KG1 (cell line): ENCODE data around the gene PLXNC1.

ENCODE experiments used
- DNase-seq: peaks from one replicate; lab custom pipeline; 2025; lab: John Stamatoyannopoulos, UW

The PLXNC1 gene

DNA sequence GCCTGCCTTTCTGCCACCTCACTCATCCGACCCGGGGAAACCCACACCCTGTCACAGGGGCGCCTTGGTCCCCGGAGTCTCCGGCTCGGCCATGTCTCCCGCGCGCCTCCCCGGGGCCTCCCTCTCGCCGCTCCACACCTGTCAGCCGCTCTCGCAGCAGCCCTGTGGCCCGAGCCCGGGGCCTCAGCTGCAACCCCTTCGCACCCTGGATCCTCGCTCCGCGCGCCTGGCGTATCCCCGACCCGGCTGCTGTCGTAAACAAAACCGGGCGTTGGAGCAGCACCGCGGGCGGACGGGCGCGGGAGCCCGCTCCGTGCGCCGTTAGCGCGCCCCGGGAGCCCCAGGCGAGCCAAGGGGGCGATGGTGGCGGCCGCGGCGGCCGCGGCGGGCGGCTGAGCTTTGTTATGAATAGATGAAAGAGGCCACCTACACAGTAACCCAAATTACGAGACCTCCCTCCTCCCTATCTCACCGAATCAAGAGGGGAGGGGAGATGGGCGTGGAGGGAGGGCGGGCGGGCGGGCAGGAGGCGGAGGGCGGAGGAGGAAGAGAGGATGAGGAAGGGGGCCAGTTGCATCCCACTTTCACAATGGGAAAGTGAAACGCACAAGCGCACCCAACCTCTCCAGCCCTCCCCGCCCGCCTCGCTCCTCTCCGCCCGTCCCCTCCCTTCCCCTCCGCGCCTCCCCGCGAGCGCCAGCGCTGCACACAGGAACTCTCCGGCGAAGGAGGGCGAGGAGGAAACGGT is at the start of gene PLXNC1:
PLXNC1 (plus strand) TSS at position 587 of the 748 bp plus-strand sequence. CDS start 395 bp downstream, outside the sequence.
- no peak for DNase-seq

DNA sequence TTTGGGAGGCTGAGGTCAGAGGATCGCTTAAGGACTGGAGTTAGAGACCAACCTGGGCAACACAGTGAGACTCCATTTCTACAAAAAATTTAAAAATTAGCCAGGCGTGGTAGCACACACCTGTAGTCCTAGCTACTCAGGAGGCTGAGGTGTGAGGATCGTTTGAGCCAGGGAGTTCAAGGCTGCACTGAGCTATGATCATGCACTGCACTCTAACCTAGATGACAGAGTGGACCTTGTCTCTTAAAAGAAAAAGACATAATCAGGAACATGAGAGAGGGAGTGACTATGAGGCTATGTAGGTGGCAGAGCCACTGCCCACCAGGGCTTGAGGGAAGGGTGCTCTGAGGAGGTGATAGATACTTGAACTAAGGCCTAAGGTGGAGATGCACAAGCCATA is 49.2 kb upstream of the PLXNC1 start:
- DNase-seq, result no peak

GRCh38 chr12:94099632-94100031 is 48.7 kb upstream of the PLXNC1 start:
- no peak for DNase-seq

DNA sequence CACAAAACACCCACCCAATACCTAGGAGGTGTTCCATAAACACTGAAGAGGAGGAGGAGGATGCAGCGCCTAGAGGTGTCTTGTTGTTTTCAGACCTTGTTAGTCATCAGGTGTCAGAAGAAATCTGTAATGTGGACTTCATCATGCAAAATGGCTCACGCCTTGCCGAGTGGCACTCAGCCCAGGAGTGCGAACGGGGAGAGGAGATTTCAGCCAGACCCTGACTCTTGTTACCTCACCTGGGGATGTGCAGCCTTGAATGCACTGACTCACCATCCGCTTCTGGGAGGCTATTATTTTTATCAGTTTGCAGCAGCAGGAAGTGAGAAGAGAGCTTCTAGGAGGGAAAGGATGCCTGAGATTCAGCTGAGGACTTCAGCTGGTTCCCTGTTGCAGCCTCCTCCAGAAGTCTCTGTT is 48.2 kb upstream of the PLXNC1 start:
- no peak for DNase-seq

- peak; percentile 46 for DNase-seq
Measured at GRCh38 chr12:94100990-94101737, 47.2 kb upstream of the PLXNC1 start.

- peak; percentile 80 for DNase-seq
Measured at GRCh38 chr12:94101738-94102660, 46.4 kb upstream of the PLXNC1 start.

DNA sequence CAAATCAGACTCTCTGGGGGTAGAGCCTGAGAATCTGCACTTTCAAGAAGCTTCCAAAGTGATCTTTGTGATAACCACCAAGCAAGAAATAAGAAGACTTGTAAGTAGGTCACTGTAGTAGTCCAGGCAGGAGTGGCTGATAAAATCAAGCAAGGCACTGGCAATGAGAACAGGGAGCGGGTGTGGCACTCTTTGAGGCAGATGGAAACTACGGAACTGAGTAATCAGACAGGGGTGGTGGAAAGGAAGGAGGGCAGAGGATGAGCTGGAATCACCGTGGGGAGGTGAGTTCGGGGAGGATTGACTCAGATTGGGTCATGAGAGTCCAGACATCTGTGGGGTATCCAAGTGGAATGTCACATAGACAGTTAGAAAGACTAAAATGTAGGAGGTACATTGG is 44.4 kb upstream of the PLXNC1 start:
- no peak for DNase-seq

GRCh38 chr12:94107910-94108309 is 40.5 kb upstream of the PLXNC1 start:
- DNase-seq, result no peak

DNA sequence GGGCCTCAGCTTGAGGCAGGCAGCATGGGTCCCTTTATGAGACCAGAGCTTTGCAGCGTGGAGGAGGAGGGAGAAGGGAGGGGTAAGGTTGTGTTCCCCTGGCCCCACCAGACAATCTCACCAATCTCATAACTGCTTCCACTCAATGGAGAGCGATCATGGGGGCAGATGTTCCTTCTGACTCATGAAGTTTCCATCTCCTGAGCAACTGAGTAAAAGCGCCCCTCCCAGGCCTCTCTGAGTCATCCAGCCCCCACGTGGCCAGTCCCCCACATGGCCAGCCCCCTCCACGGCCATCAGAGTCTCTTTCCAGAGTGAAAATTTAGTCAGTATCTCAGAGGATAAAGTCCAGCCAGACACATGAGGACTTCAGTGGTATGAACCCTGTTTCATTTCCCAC is 39.2 kb upstream of the PLXNC1 start:
- no peak for DNase-seq

DNA sequence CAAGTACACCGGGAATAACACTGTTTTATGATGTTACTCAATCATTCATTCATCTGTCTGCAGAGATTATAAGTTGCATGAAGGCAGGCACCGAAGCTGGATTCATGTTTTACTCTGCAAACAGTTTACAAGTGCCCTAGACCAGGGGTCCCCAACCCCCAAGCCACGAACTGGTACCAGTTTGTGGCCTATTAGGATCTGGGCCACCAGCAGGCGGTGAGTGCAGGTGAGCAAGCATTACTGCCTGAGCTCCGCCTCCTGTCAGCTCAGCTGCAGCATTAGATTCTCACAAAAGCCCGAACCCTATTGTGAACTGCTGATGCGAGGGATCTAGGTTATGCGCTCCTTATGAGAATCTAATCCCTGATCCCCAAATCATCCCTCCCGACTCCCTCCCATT is 38.1 kb upstream of the PLXNC1 start:
- no peak for DNase-seq

GRCh38 chr12:94111302-94111701 is 37.1 kb upstream of the PLXNC1 start:
- no peak for DNase-seq

GRCh38 chr12:94112121-94112520 is 36.3 kb upstream of the PLXNC1 start:
- no peak for DNase-seq

DNA sequence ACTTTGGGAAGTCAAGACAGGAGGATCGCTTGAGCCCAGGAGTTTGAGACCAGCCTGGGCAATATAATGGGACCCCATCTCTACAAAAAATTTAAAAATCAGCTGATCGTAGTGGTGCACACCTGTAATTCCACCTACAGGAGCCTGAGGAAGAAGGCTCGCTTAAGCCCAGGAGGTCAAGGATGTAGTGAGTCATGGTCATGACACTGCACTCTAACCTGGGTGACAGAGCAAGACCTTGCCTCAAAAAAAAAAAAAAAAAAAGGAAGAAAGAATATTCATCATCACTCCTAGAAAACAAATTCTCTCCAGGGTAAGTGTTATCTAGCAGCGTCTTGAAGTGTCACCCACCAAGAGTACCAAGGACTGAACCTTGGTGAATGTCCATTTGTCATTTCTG is 34.2 kb upstream of the PLXNC1 start:
- no peak for DNase-seq

DNA sequence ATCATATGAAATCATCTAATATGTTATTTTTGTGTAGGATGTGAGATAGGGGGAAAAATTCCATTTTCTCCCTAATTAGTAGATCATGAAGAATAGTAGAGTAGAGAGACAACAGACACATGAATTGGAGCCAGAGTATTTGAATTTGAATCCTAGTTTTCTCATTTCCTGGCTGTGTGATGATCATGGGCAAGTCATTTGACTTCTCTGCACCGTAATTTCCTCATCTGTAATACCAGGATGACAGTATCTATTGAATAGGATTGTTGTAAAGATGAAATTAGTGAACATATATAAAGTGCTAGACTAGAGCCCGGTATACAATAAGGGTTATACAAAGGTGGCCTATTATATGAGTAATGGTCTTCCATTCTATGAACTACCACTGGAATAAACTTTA is 32.2 kb upstream of the PLXNC1 start:
- no peak for DNase-seq

- DNase-seq, result no peak
Measured at GRCh38 chr12:94121886-94122285, 26.5 kb upstream of the PLXNC1 start.

GRCh38 chr12:94122591-94122990 is 25.8 kb upstream of the PLXNC1 start:
- no peak for DNase-seq

DNA sequence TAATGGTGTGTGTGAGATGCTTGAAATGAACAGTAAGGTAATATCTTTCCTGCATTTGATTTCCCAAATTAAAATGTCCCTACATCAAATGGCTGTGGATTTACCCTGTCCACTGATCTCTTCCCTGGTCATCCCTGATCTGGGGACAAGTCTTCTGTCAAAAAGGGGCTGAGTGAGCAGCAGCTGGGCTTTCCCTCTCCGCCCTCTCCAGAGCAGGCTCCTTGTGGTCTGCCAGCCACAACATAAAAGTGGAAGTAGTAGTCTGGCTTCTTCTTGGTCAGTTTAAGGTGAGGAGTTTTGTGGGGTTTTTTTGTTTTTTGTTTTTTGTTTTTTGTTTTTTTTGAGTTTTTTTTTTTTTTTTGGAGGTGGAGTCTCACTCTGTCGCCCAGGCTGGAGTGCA is 25.2 kb upstream of the PLXNC1 start:
- peak; percentile 10 for DNase-seq

DNA sequence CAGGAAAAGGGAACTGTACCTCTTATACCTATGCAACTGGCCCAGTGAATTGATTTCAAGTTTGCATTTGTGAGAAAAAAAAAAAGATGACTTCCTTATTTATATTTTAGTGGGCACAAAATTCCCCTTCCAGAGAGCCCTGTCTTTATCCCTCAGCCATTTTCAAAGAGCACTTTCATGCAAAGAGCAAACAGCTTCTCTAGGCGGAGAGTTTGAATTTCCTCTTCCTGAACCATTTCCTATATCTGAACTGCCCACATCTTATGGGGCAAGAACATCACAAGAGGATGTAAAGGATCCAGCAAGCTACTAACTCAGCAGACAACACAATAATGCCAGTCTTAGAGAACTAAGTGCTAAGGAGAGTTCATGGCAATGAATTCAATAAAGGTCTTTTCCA is 22.3 kb upstream of the PLXNC1 start:
- peak; percentile 53 for DNase-seq

- DNase-seq, result no peak
Measured at GRCh38 chr12:94127239-94128131, 20.9 kb upstream of the PLXNC1 start.

- DNase-seq, result no peak
Measured at GRCh38 chr12:94128280-94128679, 20.1 kb upstream of the PLXNC1 start.
